K562 (cell line): ENCODE data around the gene USHBP1. TPM values are rescaled to one million over a fixed set of nuclear protein-coding genes. Genes with fewer than 3 reads are reported as not detected.
A peak's percentile ranks its signal among the peaks of the same experiment; 100 is the strongest.

Source experiments
- ARHGAP35 ChIP-seq: fragments of 450-650 bp; IDR thresholded peaks from 2 replicates; pipeline ENCODE4 v1.6.1; 2018; ENCODE audit not compliant: partially characterized antibody
- CREB1 ChIP-seq, 2 experiments: sonication (generic) in 1 of 2; formaldehyde crosslinking in 1 of 2; IDR thresholded peaks; 2 replicates each; pipeline versions ENCODE4 v1.6.1 to v1.8.0; 2012 to 2022; ENCODE audit warnings: inconsistent platforms in 1 of 2, mild to moderate bottlenecking in 1 of 2, missing genetic modification reagents in 1 of 2, moderate library complexity in 1 of 2
- GATAD2B ChIP-seq: fragments of 450-650 bp; IDR thresholded peaks from 2 replicates; pipeline ENCODE4 v1.6.1; 2017; ENCODE audit warnings: mild to moderate bottlenecking, borderline replicate concordance
- KLF10 ChIP-seq: fragments of 250-450 bp; sonication (Bioruptor Pico); IDR thresholded peaks from 2 replicates; pipeline ENCODE4 v1.6.1; 2021; ENCODE audit warnings: matching md5 sums
- KLF16 ChIP-seq: IDR thresholded peaks from 2 replicates; pipeline ENCODE4 v1.6.1; 2016; ENCODE audit warnings: antibody characterized with exemption
- MAZ ChIP-seq, 2 experiments: fragments of 450-650 bp in 1 of 2; sonication (generic) in 1 of 2; formaldehyde crosslinking; IDR thresholded peaks in 1 of 2; conservative IDR thresholded peaks in 1 of 2; 2 replicates each; pipeline versions ENCODE4 v1.4.0 to v1.5.0; 2020; ENCODE audit warnings: mild to moderate bottlenecking in 1 of 2, missing genetic modification reagents in 1 of 2
- MTA3 ChIP-seq: fragments of 450-650 bp; formaldehyde crosslinking; IDR thresholded peaks from 2 replicates; pipeline ENCODE4 v1.6.1; 2017; ENCODE audit warnings: mild to moderate bottlenecking, borderline replicate concordance
- POLR2AphosphoS5 ChIP-seq: IDR thresholded peaks from 2 replicates; pipeline ENCODE4 v1.6.1; 2011; ENCODE audit warnings: mild to moderate bottlenecking, low read depth, low read length, moderate library complexity; ENCODE audit not compliant: control insufficient read depth, insufficient read depth
- SRF ChIP-seq, 2 experiments: fragments of 250-450, 450-650 bp in 1 of 2; sonication (Bioruptor Pico) in 1 of 2; sonication (generic) in 1 of 2; formaldehyde crosslinking; IDR thresholded peaks; 2 replicates each; pipeline versions ENCODE4 v1.5.0 to v1.5.1; 2020 to 2022; ENCODE audit warnings: mild to moderate bottlenecking in 1 of 2, missing genetic modification reagents in 1 of 2
- XRCC4 ChIP-seq: IDR thresholded peaks from one replicate; pipeline ENCODE4 v1.6.1; 2011; ENCODE audit not compliant: insufficient read depth, insufficient read length; ENCODE audit errors: extremely low read depth
- ZBTB43 ChIP-seq: sonication (generic); formaldehyde crosslinking; IDR thresholded peaks from 2 replicates; pipeline ENCODE4 v1.8.0; 2023; ENCODE audit warnings: mild to moderate bottlenecking, missing genetic modification reagents
- polyA plus RNA-seq, 8 experiments: library from polyadenylated mRNA; depleted of rRNA in 4 of 8; stranded (reverse) in 5 of 8; unstranded in 3 of 8; fragments of >200 nt; fragmentation: Nextera tagmentation in 2 of 8; fragmentation: Illumina TruSeq in 1 of 8; extraction: Ambion mirVana in 2 of 8; extraction: Trizol in 1 of 8; gene quantifications; 2 replicates each; pipeline versions ENCODE4 v1.2.1 to v1.2.3, GENCODE V29; 2011 to 2014; ENCODE audit warnings: inconsistent platforms in 1 of 8, missing spikeins in 1 of 8
- total RNA-seq, 7 experiments: library from RNA; depleted of rRNA in 6 of 7; stranded (reverse); fragments of >200 nt in 6 of 7; fragmentation: Illumina TruSeq in 2 of 7; extraction: Trizol in 2 of 7; gene quantifications; 2 replicates each; pipeline versions ENCODE4 v1.2.1 to v1.2.3, GENCODE V29; 2011 to 2021; ENCODE audit warnings: low replicate concordance in 1 of 7
- TF ChIP-seq, protein P1 (sequence below): sonication (generic); formaldehyde crosslinking; IDR thresholded peaks from 2 replicates; pipeline ENCODE4 v1.8.1; 2023; ENCODE audit warnings: mild to moderate bottlenecking, missing genetic modification reagents
- TF ChIP-seq, protein P2 (sequence below): fragments of 450-650 bp; formaldehyde crosslinking; IDR thresholded peaks from 2 replicates; pipeline ENCODE4 v1.4.0; 2022; ENCODE audit warnings: missing genetic modification characterization
- TF ChIP-seq, protein P3 (sequence below), 3 experiments: fragments of 200-800 bp in 1 of 3; sonication (Bioruptor generic) in 1 of 3; sonication (generic) in 1 of 3; formaldehyde crosslinking in 1 of 3; IDR thresholded peaks; 2 replicates each; pipeline versions ENCODE4 v1.6.1 to v1.8.0; 2016 to 2022; ENCODE audit warnings: mild to moderate bottlenecking in 2 of 3, missing compliant biosample characterization in 2 of 3, missing genetic modification characterization in 2 of 3, missing genetic modification reagents in 1 of 3

Gene USHBP1
- total and polyA plus RNA-seq, 9 of the 15 experiments (the other 6 are each of a cell fraction or from before 2014, with no cell fraction given) = 0.03 to 0.10 (median 0.05) TPM; not detected in 5

DNA sequence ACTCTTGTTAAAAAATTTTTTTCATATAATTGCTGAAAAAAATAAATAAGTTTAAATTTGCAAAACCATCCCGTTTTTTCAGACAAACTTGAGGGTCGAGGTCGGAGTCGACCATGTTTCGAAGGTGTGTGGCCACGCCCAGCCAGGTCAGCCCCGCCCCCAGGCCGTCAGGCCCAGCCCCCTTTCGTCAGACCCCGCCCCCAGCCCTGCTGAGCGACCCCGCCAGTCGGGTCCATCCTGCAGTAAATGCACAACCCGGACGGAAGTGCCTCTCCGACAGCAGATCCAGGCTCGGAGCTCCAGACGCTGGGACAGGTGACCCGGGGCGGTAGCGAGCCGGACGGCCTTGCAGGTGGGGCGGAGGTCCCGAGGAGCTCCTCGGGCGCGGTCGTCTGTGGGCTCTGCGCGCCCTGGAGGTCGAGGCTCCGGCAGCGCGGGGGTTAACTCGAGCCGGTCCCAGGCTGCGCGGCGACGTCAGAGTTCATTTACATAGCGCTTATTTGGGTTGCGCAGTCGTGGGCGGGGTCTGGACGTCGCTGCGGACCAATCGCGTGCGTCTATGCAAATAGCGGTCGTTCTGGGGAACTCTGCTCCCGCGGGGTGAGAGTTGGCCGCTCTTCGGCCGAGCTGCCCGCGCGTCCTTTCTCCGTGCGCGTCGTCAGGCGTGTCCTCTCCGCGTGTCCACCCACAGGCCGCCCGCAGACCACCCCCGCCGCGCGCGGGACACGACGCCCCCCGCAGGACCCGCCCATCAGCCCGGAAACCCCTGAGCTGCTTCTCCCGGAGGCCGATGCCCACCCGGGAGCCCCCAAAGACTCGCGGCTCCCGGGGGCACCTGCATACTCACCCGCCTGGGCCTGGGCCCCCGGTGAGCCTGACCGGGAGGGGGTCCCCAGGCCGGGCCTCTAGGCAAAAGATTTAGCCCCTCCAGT is 38.3 kb downstream of the USHBP1 start, which contains the start of gene OCEL1 (continued):
- TF ChIP-seq, protein P1, sequence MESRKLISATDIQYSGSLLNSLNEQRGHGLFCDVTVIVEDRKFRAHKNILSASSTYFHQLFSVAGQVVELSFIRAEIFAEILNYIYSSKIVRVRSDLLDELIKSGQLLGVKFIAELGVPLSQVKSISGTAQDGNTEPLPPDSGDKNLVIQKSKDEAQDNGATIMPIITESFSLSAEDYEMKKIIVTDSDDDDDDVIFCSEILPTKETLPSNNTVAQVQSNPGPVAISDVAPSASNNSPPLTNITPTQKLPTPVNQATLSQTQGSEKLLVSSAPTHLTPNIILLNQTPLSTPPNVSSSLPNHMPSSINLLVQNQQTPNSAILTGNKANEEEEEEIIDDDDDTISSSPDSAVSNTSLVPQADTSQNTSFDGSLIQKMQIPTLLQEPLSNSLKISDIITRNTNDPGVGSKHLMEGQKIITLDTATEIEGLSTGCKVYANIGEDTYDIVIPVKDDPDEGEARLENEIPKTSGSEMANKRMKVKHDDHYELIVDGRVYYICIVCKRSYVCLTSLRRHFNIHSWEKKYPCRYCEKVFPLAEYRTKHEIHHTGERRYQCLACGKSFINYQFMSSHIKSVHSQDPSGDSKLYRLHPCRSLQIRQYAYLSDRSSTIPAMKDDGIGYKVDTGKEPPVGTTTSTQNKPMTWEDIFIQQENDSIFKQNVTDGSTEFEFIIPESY (CRISPR knock-in tag) = peak; percentile 13; the same call in 1 of the 2 replicates
- TF ChIP-seq, protein P2, sequence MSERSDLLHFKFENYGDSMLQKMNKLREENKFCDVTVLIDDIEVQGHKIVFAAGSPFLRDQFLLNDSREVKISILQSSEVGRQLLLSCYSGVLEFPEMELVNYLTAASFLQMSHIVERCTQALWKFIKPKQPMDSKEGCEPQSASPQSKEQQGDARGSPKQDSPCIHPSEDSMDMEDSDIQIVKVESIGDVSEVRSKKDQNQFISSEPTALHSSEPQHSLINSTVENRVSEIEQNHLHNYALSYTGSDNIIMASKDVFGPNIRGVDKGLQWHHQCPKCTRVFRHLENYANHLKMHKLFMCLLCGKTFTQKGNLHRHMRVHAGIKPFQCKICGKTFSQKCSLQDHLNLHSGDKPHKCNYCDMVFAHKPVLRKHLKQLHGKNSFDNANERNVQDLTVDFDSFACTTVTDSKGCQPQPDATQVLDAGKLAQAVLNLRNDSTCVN = peak; percentile 80; the same call in 1 of the 2 replicates
- peak; percentile 51 for TF ChIP-seq POLR2AphosphoS5
- TF ChIP-seq KLF16 = no peak
- TF ChIP-seq MAZ (CRISPR knock-in tag; conservative IDR thresholded peaks at IDR 0.05 in 1 of 2, IDR thresholded peaks at IDR 0.05 in 1 of 2) = peak; percentile 79; a peak in 3 of 4 replicates
- TF ChIP-seq GATAD2B = peak; percentile 93; the same call in 1 of the 2 replicates
- TF ChIP-seq, protein P3, sequence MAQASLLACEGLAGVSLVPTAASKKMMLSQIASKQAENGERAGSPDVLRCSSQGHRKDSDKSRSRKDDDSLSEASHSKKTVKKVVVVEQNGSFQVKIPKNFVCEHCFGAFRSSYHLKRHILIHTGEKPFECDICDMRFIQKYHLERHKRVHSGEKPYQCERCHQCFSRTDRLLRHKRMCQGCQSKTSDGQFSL (CRISPR knock-in tag; IDR thresholded peaks at IDR 0.05) = no peak
- TF ChIP-seq, protein P3 (tag; IDR thresholded peaks at IDR 0.05) = no peak
- no peak for TF ChIP-seq KLF10 (CRISPR knock-in tag)
- TF ChIP-seq SRF (CRISPR knock-in tag; IDR thresholded peaks at IDR 0.05) = peak in 1 of 2 experiments; percentile 88; a peak in 1 of 4 replicates
- TF ChIP-seq ARHGAP35 = no peak
- TF ChIP-seq MTA3 = peak; percentile 93
- peak; percentile 81 for TF ChIP-seq CREB1 (IDR thresholded peaks at IDR 0.05)
- peak; percentile 89 for TF ChIP-seq CREB1 (CRISPR knock-in tag; IDR thresholded peaks at IDR 0.05)
- TF ChIP-seq ZBTB43 (CRISPR knock-in tag) = peak; percentile 61; the same call in 1 of the 2 replicates
- no peak for TF ChIP-seq XRCC4
